Activated CD4-positive, alpha-beta T cell treated with anti-CD3 and anti-CD28 coated beads, Interleukin-2, amount 50 U/mL, for 48 hours (primary cell): ENCODE measurements around the gene OR4A47.
"Not testable (repeated sequence)": the region's sequence is repeated elsewhere in the genome, so short reads cannot be mapped to it uniquely, and the experiment has no call there.

Experiments
- DNase-seq, 2 experiments: peaks; one replicate each; pipeline ENCODE4 v3.0.0-alpha.2; 2020

Gene OR4A47

GRCh38 chr11:48488493-48488892 lies at the start of gene OR4A47:
OR4A47 (plus strand) TSS chr11:48488793; CDS start chr11:48488793, 0 bp downstream.
- not testable (repeated sequence) for DNase-seq

- DNase-seq = not testable (repeated sequence)
Observed at GRCh38 chr11:48455909-48456308, 32.7 kb upstream of the OR4A47 start.

GRCh38 chr11:48473966-48474365 lies 14.6 kb upstream of the OR4A47 start:
- not testable (repeated sequence) for DNase-seq

GRCh38 chr11:48474703-48475102 lies 13.9 kb upstream of the OR4A47 start:
- not testable (repeated sequence) for DNase-seq

- DNase-seq = not testable (repeated sequence)
Observed at GRCh38 chr11:48506169-48506568, 17.6 kb downstream of the OR4A47 start.

- DNase-seq = no peak
Observed at GRCh38 chr11:48538991-48539390, 50.4 kb downstream of the OR4A47 start.
